ENCODE measurements around the gene UBE2Z.

The UBE2Z gene

GRCh38 chr17:48908047-48908843, at the start of gene UBE2Z:
Gene UBE2Z (plus strand): TSS chr17:48908407. CDS start chr17:48908504, 97 bp downstream.
- TF ChIP-seq CTCF (IDR thresholded peaks at IDR 0.05; ENCODE audit: extremely low read depth, missing control alignments): peak; percentile 15
- peak; percentile 97 for DNase-seq (ENCODE audit: low spot score)

GRCh38 chr17:48860034-48860433, 48.2 kb upstream of the UBE2Z start:
- no peak for DNase-seq (ENCODE audit: low spot score)
- TF ChIP-seq CTCF (IDR thresholded peaks at IDR 0.05; ENCODE audit: extremely low read depth, missing control alignments): no peak

- no peak for DNase-seq (ENCODE audit: low spot score)
- TF ChIP-seq CTCF (IDR thresholded peaks at IDR 0.05; ENCODE audit: extremely low read depth, missing control alignments): no peak
Observed at GRCh38 chr17:48860456-48860855, 47.8 kb upstream of the UBE2Z start.

- no peak for TF ChIP-seq CTCF (IDR thresholded peaks at IDR 0.05; ENCODE audit: extremely low read depth, missing control alignments)
- no peak for DNase-seq (ENCODE audit: low spot score)
Observed at GRCh38 chr17:48868916-48869500, 39.2 kb upstream of the UBE2Z start.

- TF ChIP-seq CTCF (IDR thresholded peaks at IDR 0.05; ENCODE audit: extremely low read depth, missing control alignments): no peak
- no peak for DNase-seq (ENCODE audit: low spot score)
Observed at GRCh38 chr17:48869821-48870318, 38.3 kb upstream of the UBE2Z start.

- no peak for DNase-seq (ENCODE audit: low spot score)
- TF ChIP-seq CTCF (IDR thresholded peaks at IDR 0.05; ENCODE audit: extremely low read depth, missing control alignments): no peak
Observed at GRCh38 chr17:48871035-48871550, 37.1 kb upstream of the UBE2Z start.
